GM19455 (cell line): ENCODE data around the gene YY1AP1.
"Not testable (repeated sequence)": the region's sequence is repeated elsewhere in the genome, so short reads cannot be mapped to it uniquely, and the experiment has no call there.

Experiments
- ATAC-seq: cut with Tn5 transposase; IDR thresholded peaks from one replicate; pipeline ENCODE4 v1.9.1; 2021; ENCODE audit not compliant: unreplicated experiment

Gene YY1AP1, protein sequence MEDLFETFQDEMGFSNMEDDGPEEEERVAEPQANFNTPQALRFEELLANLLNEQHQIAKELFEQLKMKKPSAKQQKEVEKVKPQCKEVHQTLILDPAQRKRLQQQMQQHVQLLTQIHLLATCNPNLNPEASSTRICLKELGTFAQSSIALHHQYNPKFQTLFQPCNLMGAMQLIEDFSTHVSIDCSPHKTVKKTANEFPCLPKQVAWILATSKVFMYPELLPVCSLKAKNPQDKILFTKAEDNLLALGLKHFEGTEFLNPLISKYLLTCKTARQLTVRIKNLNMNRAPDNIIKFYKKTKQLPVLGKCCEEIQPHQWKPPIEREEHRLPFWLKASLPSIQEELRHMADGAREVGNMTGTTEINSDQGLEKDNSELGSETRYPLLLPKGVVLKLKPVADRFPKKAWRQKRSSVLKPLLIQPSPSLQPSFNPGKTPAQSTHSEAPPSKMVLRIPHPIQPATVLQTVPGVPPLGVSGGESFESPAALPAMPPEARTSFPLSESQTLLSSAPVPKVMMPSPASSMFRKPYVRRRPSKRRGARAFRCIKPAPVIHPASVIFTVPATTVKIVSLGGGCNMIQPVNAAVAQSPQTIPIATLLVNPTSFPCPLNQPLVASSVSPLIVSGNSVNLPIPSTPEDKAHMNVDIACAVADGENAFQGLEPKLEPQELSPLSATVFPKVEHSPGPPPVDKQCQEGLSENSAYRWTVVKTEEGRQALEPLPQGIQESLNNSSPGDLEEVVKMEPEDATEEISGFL

DNA sequence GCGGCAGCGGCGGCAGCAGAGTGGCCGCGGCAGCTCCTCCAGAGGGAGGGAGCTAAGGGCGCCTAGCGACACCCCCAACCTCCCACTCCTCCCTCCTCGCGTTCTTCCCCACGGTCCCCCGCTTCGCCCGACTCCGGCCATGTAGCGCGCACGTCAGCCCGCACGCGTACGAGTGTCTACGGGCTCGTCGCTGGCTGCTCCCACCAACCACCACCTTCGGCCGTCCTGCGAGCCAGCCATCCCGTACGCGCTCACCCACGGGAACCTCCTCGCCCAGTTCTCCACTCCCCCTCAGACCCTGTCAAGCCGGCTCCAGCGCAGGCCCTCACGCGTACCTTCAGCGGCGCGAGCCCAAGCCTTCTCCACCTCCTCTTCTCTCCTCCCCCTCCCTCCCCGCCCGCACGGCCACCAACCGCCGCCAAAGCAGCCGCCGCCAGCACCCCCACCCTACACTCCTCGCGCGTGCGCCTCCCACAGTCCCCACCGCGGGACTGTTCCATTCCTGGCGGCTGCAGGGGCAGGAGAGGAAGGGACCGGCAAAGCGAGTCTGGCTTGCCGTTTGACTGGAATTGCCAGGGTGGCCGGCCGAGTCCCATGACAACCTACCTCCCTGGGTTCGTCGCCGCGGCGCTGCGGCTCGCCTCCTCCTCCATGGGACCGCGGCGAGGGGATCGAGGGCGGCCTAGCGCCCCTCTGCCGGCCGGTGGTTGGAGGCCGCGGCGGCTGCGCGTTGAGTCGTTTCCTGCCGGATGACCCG, at the start of gene YY1AP1:
Gene YY1AP1 (minus strand): TSS at position 451 of the 757 bp plus-strand sequence. CDS start 8,338 bp downstream, outside the sequence.
- peak; percentile 89 for ATAC-seq

DNA sequence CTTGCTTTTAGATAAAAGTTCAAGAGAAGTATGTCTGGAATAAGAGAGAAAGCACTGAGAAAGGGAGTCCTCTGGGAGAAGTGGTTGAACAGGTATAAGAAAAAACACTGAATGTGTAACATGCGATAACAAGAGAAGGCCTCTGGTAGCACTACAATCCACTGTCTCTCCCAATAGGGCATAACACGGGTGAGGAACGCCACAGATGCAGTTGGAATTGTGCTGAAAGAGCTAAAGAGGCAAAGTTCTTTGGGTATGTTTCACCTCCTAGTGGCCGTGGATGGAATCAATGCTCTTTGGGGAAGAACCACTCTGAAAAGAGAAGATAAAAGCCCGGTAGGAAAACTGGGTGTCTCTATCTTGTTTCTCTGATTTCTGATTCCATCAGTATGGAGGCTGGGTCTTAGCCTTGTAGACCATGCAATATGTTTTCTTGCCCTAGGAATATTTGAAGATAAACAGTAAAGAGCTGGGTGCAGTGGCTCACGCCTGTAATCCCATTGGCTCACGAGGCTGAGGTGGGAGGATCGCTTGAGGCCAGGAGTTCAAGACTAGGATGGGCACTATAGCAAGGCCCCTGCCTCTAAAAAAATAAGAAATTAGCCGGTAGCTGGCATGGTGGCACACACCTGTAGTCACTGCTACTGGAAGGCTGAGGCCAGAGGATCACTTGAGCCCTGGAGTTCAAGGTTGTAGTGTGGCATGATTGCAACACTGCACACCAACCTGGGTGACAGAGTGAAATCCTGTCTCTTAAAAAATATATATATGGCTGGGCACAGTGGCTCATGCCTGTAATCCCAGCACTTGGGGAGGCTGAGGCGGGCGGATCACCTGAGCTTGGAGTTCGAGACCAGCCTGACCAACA, 40.7 kb upstream of the YY1AP1 start:
- no peak for ATAC-seq

DNA sequence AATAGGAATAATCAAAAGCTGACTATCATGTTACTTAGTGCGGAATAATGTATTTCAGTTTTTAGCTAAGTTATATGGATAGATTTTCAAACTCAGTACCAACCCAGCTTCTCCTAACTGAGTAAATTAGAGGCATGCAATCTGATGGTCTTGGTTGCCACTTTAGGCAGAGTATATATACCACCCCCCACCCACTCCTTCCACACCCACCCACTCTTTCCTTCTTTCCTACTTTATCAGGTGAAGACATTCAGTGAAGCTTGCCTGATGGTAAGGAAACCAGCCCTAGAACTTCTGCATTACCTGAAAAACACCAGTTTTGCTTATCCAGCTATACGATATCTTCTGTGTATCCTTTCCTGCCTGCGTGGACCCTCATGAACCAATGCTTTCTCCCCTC, 36.6 kb upstream of the YY1AP1 start:
- ATAC-seq, result no peak

DNA sequence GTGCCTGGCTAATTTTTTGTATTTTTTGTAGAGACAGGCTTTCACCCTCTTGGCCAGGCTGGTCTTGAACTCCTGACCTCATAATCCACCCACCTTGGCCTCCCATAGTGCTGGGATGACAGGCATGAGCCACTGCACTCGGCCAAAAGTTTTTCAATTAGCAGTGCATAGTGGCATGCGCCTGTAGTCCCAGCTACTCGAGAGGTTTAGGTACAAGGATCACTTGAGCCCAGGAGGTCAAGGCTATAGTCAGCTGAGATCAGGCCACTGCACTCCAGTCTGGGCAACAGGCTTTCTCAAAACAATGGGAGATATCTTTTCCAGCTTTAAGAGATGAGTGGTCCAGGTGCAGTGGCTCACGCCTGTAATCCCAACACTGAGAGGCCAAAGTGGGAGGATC, 31.1 kb upstream of the YY1AP1 start:
- no peak for ATAC-seq

DNA sequence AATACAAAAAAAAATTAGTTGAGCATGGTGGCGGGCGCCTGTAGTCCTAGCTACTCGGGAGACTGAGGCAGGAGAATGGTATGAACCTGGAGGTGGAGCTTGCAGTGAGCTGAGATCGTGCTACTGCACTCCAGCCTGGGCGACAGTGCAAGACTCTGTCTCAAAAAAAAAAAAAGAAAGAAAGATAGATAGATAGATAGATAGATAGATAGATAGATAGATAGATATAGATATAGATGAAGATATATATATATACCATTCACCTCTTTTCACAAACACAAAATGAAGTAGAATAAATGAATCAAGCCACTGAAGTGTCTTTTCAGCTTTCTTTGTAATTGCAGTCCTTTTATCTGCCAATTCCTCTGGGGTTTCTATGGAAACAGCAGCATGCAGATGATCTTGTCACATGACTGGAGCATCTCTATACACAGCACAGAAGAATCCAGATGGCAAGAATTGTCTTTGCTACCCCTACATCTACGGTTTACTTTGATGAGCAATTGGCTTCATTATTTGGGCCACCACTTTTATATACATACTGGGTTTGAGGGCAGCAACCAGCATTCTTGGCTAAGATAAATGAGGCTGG, 30.0 kb upstream of the YY1AP1 start:
- ATAC-seq, result not testable (repeated sequence)

DNA sequence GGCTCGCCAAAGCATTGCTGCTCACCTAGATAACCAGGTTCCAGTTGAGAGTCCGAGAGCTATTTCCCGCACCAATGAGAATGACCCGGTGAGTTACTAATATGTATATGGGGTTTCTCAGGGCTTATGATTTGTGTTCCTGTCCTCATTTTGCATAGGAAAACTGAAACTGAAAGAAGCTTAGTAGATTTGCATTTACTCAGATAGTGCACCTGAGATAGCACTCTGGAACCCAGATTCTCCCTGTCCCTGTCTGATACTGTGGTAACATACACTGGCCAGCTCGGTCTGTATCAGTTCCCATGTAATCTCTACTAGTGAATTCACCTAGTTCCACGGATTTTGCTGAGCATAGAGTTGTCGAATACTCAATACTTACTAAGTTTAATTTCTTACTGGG, 28.5 kb upstream of the YY1AP1 start:
- peak; percentile 68 for ATAC-seq

DNA sequence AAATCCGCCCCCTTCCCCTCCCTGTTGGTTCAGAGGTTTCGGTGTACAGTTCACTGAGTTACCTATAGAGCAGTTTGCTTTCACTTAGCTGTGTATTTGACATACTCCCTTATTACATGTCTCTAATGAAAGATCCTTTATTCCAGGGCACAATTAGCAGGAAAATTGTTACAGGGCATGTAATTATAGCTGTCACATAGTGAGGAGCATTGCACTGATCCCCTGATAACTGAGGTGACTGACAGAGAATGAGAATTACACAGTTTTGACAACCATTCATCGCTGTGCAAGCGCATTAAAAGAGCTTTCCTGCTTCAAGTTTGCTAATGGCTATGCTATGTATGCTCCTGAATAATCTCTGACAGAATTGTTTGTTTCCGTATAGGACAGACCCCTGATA, 27.2 kb upstream of the YY1AP1 start:
- no peak for ATAC-seq

DNA sequence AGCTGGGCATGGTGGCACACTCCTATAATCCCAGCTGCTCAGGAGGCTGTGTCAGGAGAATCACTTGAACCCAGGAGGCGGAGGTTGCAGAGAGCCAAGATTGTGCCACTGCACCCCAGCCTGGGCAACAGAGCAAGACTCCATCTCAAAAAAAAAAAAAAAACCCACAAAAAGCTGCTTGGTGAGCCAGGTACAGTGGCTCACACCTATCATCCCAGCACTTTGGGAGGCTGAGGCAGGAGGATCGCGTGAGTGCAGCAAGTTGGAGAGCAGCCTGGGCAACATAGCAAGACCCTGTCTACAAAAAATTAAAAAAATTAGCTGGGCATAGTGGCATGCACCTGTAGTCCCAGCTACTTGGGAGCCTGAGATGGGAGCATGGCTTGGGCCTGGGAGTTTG, 26.5 kb upstream of the YY1AP1 start:
- not testable (repeated sequence) for ATAC-seq

DNA sequence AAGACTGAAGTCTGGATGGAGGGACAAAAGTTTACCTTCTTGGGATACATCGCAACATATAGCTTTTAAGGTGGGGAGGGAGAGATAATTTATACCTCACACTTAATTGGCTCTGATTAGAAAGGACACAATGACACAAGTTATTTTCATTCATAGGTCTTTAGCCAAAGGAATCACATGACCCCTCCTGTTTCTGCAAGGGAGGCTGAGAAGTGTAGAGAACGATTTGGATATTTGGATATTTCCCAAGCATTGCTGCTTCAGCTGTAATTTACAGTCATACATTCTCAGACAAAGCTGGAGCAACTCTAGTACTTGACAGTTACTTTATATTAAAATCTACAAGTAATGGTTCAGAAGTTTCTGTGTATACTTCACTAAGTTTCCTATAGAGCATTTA, 24.5 kb upstream of the YY1AP1 start:
- no peak for ATAC-seq

DNA sequence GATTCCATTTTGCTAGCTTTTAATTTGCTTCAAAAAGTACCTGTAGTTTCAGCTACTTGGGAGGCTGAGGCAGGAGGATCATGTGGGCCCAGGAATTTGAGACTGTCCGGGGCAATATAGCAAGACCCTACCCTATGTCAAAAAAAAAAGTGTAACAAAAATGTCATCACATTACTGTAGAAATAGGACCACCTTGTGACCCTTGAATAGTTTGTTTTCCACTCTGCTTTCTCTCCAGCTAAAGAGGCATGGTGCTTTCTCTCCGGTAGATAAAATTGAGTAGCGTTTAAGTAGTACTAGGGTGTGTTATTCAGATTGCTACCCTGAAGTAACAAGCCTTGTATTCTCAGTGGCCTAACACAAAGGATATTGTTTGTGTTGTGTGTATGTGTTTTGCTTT, 24.1 kb upstream of the YY1AP1 start:
- not testable (repeated sequence) for ATAC-seq

DNA sequence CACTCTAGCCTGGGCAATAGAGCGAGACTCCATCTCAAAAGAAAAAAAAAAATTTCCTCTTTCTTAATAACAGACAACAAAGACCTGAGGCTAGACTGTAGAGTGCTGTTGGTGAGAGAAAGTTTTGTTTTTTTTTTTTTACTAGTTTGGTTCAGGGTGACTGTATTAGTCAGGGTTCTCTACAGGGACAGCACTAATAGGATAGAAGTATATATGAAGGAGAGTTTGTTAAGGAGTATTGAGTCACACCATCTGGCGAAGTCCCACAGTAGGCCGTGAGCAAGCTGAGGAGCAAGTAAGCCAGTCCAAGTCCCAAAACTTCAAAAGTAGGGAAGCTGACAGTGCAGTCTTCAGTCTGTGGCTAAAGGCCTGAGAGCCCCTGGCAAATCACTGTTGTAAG, 22.9 kb upstream of the YY1AP1 start:
- not testable (repeated sequence) for ATAC-seq

DNA sequence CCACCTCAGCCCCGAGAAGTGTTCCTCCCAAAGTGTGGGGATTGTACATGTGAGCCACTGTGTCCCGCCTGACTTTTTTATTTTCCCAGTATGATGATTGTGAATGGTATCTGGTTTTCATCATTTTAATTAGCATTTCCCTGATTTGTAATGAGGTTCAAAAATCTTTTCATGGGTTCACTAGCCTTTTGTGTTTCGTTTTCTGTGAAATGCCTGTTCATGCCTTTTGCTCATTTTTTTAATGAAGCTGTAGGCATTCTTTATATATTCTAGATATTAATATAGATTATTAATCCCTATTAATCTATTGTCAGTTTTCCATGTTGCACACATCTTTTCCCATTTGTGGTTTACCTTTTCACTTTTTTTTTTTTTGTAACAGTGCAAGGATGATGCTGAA, 20.8 kb upstream of the YY1AP1 start:
- ATAC-seq, result no peak

DNA sequence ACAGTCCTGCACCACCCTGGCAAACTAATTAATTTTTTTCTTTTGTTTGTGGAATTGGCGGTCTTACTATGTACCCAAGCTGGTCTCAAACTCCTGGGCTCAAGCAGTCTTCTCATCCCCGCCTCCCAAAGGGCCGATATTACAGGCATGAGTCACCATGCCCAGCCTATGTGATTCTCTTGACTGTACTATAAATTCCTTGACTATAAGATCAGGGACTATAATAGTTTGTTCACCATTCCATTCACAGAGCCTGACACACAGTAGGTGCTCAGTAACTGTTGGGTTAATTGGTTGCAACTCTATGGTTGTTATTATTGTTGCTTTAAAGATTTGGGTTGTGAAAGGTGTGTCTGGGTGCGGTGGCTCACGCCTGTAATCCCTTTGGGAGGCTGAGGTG, 17.6 kb upstream of the YY1AP1 start:
- no peak for ATAC-seq

DNA sequence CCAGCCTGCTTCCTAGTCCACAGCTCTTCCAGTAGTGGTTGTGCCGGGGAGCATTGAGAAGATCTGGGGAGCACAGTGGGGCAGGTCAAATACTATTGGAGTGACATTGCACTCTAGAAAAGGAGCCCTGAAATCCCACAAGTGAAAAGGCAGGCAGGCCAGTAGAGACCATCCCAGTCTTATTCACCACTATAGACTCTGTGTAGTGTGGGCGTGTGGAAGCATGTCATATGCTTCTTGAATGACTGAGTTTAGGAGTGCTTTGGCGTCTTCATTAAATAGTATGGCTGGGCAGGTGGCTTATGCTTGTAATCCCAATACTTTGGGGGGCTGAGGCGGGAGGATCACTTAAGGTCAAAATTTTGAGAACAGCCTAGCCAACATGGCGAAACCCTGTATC, 15.8 kb upstream of the YY1AP1 start:
- not testable (repeated sequence) for ATAC-seq

DNA sequence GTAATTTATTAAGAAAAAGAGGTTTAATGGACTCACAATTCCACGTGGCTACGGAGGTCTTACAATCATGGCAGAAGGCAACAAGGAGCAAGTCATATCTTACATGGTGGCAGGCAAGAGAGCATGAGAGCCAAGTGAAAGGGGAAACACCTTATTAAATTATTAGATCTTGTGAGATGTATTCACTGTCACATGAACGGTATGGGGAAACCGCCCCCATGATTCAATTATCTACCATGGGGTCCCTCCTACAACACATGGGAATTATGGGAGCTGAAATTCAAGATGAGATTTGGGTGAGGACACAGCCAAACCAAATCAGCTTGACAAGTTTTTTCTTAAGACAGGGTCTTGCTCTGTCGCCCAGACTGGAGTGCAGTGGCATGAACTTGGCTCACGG, 14.6 kb upstream of the YY1AP1 start:
- ATAC-seq, result no peak

DNA sequence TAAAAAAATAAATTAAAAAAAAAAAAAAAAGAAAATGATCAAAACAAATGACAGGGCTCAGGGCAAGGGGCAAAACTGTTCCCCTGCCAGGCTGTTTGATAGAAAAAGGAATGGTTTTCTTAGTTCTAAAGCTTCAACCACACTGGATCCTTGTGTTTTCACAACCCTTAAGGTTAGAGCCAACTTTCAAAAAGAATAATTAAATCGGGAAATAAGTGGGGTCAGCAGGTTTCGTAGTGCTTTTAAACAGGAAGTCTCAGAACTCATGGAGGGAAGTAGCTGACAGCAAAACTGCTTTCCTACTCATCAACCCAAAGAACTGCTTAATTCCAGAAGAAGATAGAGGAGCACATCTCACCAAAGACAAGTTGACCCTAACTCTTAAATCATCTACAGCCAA, 13.1 kb upstream of the YY1AP1 start:
- ATAC-seq, result not testable (repeated sequence)

DNA sequence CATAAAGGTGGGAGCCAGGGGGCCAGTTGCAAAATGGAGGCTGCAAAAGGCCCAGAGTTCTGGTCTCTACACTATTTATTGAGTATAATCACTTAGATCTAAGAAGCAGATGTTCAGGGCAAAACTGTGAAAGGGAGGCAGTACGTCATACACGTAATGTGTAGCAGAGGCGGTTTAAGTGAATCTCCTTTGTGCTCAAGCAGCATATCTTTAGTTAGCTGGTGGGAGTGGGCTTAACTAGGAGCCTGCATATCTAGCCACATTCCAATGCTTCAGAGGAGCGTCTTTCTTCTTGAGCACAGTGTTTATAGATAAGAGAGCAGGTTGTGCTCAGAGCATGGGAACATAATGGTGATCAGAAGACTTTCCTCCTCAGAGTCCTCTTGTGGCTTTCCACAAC, 10.5 kb upstream of the YY1AP1 start:
- ATAC-seq, result not testable (repeated sequence)

DNA sequence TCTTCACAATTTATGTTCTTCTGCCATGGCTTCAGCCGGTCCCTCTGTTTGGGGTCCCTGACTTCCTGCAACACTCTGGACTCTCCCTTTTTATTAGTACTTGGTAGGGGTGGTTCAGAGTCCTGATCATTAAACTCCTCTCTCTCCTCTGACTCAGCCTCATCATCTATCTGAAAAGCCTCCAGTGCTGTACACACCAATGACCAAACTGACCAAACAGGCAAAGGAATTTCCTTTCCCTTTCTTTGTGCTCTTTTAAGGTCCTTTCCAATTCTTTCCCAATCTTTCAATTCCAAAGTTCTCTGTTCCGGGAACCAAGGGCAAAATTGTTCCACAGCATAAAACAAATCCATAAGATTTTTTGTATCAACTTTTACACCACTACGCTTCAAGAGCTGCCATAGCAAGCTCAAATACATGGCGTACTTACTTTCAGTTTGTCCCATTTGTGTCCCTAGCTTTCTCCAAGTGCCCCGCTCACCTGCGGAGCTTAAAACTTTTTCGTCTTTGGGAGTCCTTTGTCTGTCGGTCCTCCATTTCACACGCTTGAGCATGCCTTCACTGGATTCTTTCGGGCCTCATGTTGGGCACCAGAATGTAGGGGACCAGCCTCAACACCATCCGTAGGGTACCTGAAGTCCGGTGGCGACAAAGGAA, 9.9 kb upstream of the YY1AP1 start:
- no peak for ATAC-seq

DNA sequence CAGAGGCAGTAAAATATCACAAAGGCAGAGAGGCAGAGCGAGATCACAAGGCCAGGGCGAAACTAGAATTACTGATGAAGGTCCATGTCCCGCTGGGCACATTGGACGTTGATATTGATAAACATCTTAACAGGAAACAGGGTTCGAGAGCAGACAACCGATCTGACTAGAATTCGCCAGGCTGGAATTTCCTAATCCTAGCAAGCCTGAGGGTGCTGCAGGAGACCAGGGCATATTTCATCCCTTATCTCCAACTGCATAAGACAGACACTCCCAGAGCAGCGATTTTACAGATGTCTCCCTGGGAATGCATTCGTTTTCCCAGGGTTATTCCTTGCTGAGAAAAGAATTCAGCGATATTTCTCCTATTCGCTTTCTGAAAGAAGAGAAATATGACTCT, 9.0 kb upstream of the YY1AP1 start:
- not testable (repeated sequence) for ATAC-seq

DNA sequence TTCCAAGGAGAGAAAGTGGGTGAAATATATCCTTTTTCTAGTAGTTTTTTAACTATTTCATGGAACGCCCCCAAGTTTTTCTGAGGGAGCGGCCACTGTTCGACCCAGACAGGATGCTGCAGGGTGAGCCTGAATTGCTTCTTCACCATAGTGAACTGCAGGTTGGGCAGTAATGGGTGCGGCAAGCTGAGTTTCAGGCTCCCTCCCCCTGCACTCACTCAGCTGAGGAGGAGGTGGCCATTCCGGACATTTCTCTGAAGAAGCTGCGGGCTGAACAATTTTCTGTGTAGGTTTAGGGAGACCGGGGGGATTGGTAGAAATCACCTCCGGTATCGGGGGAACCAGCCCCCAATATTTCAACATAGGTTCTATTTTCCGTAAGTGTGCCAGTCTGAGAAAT, 8.5 kb upstream of the YY1AP1 start:
- ATAC-seq, result no peak
